Measurements from ENCODE around the gene MAG. TPM values are rescaled to one million over a fixed set of nuclear protein-coding genes. Genes with fewer than 3 reads are reported as not detected.

Gene MAG
- total and polyA plus RNA-seq, 10 of the 15 experiments (the other 5 are each of a cell fraction or from before 2014, with no cell fraction given): 0.03 to 0.82 (median 0.17) TPM; not detected in 2

DNA sequence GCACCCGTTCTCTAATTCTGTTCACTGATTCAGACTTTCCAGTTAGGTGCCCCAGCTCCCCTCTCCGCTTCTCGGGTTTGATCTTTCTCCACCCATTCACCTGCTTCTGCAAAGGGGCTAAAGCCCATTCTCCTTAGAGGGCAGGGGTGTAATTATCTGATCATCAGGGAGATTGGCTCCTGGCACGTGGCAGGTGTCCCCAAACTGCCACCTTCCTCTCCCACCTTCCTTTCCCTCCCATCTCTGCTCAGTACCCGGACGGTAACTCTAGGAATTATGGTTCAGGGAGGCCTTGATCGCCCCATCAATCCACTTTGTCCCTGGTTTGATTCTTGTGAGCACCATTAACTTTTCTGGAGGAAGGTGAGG is 56.0 kb downstream of the MAG start (continued):
- TF ChIP-seq TBL1XR1 (IDR thresholded peaks at IDR 0.05; ENCODE audit: low read depth, low read length): no peak
- 0 out of 2 replicates have a peak, but pooled peaks have one; percentile 69 for TF ChIP-seq MTA3 (IDR thresholded peaks at IDR 0.05; ENCODE audit: borderline replicate concordance, low read length)
- TF ChIP-seq EZH2 (IDR thresholded peaks at IDR 0.05; ENCODE audit: borderline replicate concordance, control insufficient read depth, low read depth, low read length): no peak
- TF ChIP-seq NBN (IDR thresholded peaks at IDR 0.05): 0 out of 2 replicates have a peak, but pooled peaks have one; percentile 2
- TF ChIP-seq EED (IDR thresholded peaks at IDR 0.05; ENCODE audit: low read depth): no peak
- TF ChIP-seq, protein P1, sequence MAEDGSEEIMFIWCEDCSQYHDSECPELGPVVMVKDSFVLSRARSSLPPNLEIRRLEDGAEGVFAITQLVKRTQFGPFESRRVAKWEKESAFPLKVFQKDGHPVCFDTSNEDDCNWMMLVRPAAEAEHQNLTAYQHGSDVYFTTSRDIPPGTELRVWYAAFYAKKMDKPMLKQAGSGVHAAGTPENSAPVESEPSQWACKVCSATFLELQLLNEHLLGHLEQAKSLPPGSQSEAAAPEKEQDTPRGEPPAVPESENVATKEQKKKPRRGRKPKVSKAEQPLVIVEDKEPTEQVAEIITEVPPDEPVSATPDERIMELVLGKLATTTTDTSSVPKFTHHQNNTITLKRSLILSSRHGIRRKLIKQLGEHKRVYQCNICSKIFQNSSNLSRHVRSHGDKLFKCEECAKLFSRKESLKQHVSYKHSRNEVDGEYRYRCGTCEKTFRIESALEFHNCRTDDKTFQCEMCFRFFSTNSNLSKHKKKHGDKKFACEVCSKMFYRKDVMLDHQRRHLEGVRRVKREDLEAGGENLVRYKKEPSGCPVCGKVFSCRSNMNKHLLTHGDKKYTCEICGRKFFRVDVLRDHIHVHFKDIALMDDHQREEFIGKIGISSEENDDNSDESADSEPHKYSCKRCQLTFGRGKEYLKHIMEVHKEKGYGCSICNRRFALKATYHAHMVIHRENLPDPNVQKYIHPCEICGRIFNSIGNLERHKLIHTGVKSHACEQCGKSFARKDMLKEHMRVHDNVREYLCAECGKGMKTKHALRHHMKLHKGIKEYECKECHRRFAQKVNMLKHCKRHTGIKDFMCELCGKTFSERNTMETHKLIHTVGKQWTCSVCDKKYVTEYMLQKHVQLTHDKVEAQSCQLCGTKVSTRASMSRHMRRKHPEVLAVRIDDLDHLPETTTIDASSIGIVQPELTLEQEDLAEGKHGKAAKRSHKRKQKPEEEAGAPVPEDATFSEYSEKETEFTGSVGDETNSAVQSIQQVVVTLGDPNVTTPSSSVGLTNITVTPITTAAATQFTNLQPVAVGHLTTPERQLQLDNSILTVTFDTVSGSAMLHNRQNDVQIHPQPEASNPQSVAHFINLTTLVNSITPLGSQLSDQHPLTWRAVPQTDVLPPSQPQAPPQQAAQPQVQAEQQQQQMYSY (CRISPR knock-in tag; IDR thresholded peaks at IDR 0.05): no peak; the same call in 1 of the 2 replicates
- no peak for TF ChIP-seq LARP7 (IDR thresholded peaks at IDR 0.05)
- TF ChIP-seq ZNF217 (IDR thresholded peaks at IDR 0.05): no peak
- TF ChIP-seq BHLHE40 (IDR thresholded peaks at IDR 0.05; ENCODE audit: borderline replicate concordance in 1 of 2, low read depth in 2 of 2, low read length in 1 of 2): peak in 1 of 2 experiments; percentile 2; a peak in 1 of 4 replicates
- peak; percentile 83; the same call in 1 of the 2 replicates for TF ChIP-seq POLR2AphosphoS2 (IDR thresholded peaks at IDR 0.05; ENCODE audit: low read depth, low read length)
- TF ChIP-seq TARDBP (IDR thresholded peaks at IDR 0.05; ENCODE audit: borderline replicate concordance): 0 out of 2 replicates have a peak, but pooled peaks have one; percentile 4
- no peak for TF ChIP-seq MXI1 (IDR thresholded peaks at IDR 0.05; ENCODE audit: low read depth, low read length)
- TF ChIP-seq ZNF384 (IDR thresholded peaks at IDR 0.05; ENCODE audit: borderline replicate concordance, low read depth, low read length): no peak
- TF ChIP-seq, protein P2, sequence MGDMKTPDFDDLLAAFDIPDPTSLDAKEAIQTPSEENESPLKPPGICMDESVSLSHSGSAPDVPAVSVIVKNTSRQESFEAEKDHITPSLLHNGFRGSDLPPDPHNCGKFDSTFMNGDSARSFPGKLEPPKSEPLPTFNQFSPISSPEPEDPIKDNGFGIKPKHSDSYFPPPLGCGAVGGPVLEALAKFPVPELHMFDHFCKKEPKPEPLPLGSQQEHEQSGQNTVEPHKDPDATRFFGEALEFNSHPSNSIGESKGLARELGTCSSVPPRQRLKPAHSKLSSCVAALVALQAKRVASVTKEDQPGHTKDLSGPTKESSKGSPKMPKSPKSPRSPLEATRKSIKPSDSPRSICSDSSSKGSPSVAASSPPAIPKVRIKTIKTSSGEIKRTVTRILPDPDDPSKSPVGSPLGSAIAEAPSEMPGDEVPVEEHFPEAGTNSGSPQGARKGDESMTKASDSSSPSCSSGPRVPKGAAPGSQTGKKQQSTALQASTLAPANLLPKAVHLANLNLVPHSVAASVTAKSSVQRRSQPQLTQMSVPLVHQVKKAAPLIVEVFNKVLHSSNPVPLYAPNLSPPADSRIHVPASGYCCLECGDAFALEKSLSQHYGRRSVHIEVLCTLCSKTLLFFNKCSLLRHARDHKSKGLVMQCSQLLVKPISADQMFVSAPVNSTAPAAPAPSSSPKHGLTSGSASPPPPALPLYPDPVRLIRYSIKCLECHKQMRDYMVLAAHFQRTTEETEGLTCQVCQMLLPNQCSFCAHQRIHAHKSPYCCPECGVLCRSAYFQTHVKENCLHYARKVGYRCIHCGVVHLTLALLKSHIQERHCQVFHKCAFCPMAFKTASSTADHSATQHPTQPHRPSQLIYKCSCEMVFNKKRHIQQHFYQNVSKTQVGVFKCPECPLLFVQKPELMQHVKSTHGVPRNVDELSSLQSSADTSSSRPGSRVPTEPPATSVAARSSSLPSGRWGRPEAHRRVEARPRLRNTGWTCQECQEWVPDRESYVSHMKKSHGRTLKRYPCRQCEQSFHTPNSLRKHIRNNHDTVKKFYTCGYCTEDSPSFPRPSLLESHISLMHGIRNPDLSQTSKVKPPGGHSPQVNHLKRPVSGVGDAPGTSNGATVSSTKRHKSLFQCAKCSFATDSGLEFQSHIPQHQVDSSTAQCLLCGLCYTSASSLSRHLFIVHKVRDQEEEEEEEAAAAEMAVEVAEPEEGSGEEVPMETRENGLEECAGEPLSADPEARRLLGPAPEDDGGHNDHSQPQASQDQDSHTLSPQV (IDR thresholded peaks at IDR 0.05): peak; percentile 42
- TF ChIP-seq, protein P3, sequence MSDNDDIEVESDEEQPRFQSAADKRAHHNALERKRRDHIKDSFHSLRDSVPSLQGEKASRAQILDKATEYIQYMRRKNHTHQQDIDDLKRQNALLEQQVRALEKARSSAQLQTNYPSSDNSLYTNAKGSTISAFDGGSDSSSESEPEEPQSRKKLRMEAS (IDR thresholded peaks at IDR 0.05; ENCODE audit: low read depth, low read length): peak; percentile 62
- TF ChIP-seq TCF12 (IDR thresholded peaks at IDR 0.05; ENCODE audit: low read depth, low read length): no peak
- TF ChIP-seq RB1 (IDR thresholded peaks at IDR 0.05; ENCODE audit: borderline replicate concordance): no peak
- TF ChIP-seq NR2C2 (IDR thresholded peaks at IDR 0.05; ENCODE audit: borderline replicate concordance, control insufficient read depth, insufficient read length, low read depth): no peak
- TF ChIP-seq, protein P4, sequence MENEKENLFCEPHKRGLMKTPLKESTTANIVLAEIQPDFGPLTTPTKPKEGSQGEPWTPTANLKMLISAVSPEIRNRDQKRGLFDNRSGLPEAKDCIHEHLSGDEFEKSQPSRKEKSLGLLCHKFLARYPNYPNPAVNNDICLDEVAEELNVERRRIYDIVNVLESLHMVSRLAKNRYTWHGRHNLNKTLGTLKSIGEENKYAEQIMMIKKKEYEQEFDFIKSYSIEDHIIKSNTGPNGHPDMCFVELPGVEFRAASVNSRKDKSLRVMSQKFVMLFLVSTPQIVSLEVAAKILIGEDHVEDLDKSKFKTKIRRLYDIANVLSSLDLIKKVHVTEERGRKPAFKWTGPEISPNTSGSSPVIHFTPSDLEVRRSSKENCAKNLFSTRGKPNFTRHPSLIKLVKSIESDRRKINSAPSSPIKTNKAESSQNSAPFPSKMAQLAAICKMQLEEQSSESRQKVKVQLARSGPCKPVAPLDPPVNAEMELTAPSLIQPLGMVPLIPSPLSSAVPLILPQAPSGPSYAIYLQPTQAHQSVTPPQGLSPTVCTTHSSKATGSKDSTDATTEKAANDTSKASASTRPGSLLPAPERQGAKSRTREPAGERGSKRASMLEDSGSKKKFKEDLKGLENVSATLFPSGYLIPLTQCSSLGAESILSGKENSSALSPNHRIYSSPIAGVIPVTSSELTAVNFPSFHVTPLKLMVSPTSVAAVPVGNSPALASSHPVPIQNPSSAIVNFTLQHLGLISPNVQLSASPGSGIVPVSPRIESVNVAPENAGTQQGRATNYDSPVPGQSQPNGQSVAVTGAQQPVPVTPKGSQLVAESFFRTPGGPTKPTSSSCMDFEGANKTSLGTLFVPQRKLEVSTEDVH (IDR thresholded peaks at IDR 0.05; ENCODE audit: low read depth, partially characterized antibody): peak; percentile 40
- TF ChIP-seq TCF3 (IDR thresholded peaks at IDR 0.05; ENCODE audit: borderline replicate concordance, insufficient read depth, low read depth, low read length): no peak

Measured in GM12878 (cell line).